Activated CD8-positive, alpha-beta memory T cell treated with anti-CD3 and anti-CD28 coated beads, Interleukin-2, amount 50 U/mL, for 48 hours (primary cell): ENCODE measurements around the gene TLR8.

Source experiments
- DNase-seq: peaks from one replicate; pipeline ENCODE4 v3.0.0-alpha.2; 2020

Gene TLR8

GRCh38 chrX:12906046-12906761 lies at the start of gene TLR8:
Gene TLR8 (plus strand): TSS chrX:12906620. CDS start chrX:12906707, 87 bp downstream.
- DNase-seq = no peak

GRCh38 chrX:12865359-12865758 lies 41.1 kb upstream of the TLR8 start:
- DNase-seq = no peak

- no peak for DNase-seq
Observed at GRCh38 chrX:12866451-12867377, 39.7 kb upstream of the TLR8 start, which contains the start of gene TLR7. Gene TLR7 (plus strand): TSS chrX:12867072. CDS start chrX:12867579, 507 bp downstream.

GRCh38 chrX:12867685-12868084 lies 38.7 kb upstream of the TLR8 start:
- DNase-seq = no peak

- DNase-seq = no peak
Observed at GRCh38 chrX:12868747-12869146, 37.7 kb upstream of the TLR8 start.

- DNase-seq = no peak
Observed at GRCh38 chrX:12871257-12871656, 35.2 kb upstream of the TLR8 start.

- DNase-seq = no peak
Observed at GRCh38 chrX:12872741-12873140, 33.7 kb upstream of the TLR8 start.

- DNase-seq = no peak
Observed at GRCh38 chrX:12874581-12874980, 31.8 kb upstream of the TLR8 start.

- no peak for DNase-seq
Observed at GRCh38 chrX:12877386-12877785, 29.0 kb upstream of the TLR8 start.

GRCh38 chrX:12878536-12878935 lies 27.9 kb upstream of the TLR8 start:
- no peak for DNase-seq

- DNase-seq = no peak
Observed at GRCh38 chrX:12881914-12882313, 24.5 kb upstream of the TLR8 start.

GRCh38 chrX:12885508-12885907 lies 20.9 kb upstream of the TLR8 start:
- DNase-seq = no peak

GRCh38 chrX:12886545-12886944 lies 19.9 kb upstream of the TLR8 start:
- no peak for DNase-seq

GRCh38 chrX:12887141-12887540 lies 19.3 kb upstream of the TLR8 start:
- DNase-seq = no peak

GRCh38 chrX:12887767-12888166 lies 18.7 kb upstream of the TLR8 start:
- no peak for DNase-seq

- no peak for DNase-seq
Observed at GRCh38 chrX:12890467-12890866, 16.0 kb upstream of the TLR8 start.

- no peak for DNase-seq
Observed at GRCh38 chrX:12891171-12891570, 15.2 kb upstream of the TLR8 start.

GRCh38 chrX:12891915-12892506 lies 14.4 kb upstream of the TLR8 start:
- DNase-seq = no peak

GRCh38 chrX:12892716-12893115 lies 13.7 kb upstream of the TLR8 start:
- DNase-seq = no peak

- peak; percentile 57 for DNase-seq
Observed at GRCh38 chrX:12894074-12895030, 12.1 kb upstream of the TLR8 start.

- no peak for DNase-seq
Observed at GRCh38 chrX:12895866-12896265, 10.6 kb upstream of the TLR8 start.

GRCh38 chrX:12896935-12897334 lies 9.5 kb upstream of the TLR8 start:
- no peak for DNase-seq
